Lung microvascular endothelial cell (primary cell): Measurements from ENCODE around the gene AKTIP. TPM values are rescaled to one million over a fixed set of nuclear protein-coding genes. Genes with fewer than 3 reads are reported as not detected.
A peak's percentile ranks its signal among the peaks of the same experiment; 100 is the strongest.
"Not testable (repeated sequence)": the region's sequence is repeated elsewhere in the genome, so short reads cannot be mapped to it uniquely, and the experiment has no call there.

Experiments
- DNase-seq, 2 donors: peaks; one replicate each; pipeline versions ENCODE4 v3.0.0 to v3.0.0-alpha.2; 2010; ENCODE audit warnings: low read depth in 2 of 2
- total RNA-seq: library from RNA; depleted of rRNA; stranded (reverse); fragments of >200 nt; gene quantifications from 2 replicates; pipeline ENCODE4 v1.2.1, GENCODE V29; 2014

The AKTIP gene
- total RNA-seq, 1 donor from 2014 or later = 24.6 TPM

DNA sequence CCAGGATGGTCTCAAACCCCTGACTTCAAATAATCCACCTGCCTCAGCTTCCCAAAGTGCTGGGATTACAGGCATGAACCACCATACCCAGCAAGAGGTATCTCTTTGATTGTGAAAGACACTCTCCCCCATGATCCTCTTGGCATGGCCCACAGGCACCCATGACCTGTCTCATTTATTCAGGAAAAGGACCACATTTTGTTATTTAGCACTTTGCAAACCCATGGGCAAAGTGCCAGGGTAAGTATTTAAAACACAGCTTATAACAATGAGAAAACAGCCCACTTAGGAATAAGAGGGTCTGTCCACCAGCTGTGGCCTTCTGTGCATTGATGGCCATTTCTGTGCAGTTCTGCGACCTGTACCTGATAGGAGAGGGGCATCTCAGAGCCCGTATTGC lies 12.8 kb upstream of the AKTIP start:
- peak; percentile 32 to 90 for DNase-seq

- DNase-seq = peak; percentile 85 to 99
Observed at GRCh38 chr16:53515259-53515658, 12.2 kb upstream of the AKTIP start.

- DNase-seq = not testable (repeated sequence)
Observed at GRCh38 chr16:53512795-53513194, 9.8 kb upstream of the AKTIP start.

DNA sequence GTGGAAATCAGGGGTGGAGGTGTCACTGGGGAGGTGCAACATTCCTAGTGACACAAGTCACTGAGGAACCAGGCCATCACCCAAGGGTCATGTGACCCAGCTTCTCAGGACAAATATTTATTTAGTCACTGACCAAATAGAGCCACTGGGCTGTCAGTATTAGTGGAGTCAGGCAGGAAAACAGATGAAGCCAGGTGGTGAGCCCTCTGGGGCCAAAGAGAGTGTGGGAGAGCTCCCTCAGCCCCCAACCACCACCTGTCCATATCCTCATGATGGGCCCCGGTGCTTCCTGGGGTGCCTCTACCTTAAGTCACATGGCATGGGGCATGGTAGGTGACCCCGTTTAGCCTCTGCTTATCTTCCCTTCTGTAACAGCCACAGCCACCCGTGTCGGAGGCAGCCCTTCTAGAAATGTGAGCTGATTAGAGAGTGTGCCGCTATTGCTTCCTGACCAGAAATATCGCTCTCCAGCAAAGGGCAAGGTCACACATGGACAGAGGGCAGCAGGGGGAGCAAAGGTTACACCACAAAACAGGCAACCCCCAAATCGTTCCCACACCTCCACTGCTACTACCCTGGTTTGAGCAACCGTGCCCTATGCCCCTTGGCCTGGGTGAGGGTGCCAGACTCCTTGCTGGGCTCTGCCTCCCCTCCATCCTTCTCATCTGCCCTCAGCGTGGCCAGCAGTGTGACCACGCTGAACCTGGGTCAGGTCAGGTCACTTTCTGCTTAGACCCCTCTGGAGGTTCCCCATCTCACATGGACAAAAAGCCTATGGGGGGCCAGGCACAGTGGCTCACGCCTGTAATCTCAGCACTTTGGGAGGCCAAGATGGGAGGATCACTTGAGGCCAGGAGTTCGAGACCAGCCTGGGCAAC lies 8.6 kb upstream of the AKTIP start:
- DNase-seq = peak in 1 of 2 donors; percentile 30

DNA sequence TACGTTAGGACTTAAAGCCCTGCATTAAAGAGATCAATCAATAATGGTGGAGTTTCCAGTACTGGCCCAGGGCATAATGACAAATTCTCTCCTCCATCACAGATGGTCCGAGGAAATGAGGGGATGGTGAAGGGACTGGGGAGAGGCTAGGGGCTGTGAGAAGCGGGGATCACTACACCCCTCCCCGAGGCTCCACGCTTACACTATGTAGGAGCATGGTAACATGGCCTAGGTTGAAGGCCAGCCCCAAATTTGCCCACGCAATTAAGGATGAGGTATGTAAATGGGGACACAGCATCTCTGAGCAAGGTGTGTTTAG lies 8.0 kb upstream of the AKTIP start:
- DNase-seq = no peak

DNA sequence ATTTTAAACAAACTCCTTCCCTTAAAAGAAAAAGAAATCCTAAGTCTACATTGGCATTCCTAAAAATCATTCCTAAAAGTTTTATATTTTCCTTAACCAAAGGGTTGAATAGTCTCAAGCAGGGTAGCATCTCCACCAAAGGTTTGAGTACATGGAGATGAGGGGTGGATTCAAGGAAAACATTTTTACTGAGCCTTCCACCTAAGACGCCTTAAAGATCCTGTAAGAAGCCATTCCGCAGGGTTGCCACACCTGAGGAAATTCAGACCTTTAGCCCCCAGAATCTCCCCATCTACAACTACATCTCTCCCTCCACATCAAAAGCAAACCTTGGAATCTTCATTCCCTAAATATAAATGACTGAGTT lies 7.7 kb upstream of the AKTIP start:
- DNase-seq = no peak

- DNase-seq = peak; percentile 84
Observed at GRCh38 chr16:53509906-53510703, 7.1 kb upstream of the AKTIP start.

- DNase-seq = no peak
Observed at GRCh38 chr16:53507464-53508179, 4.6 kb upstream of the AKTIP start.

- no peak for DNase-seq
Observed at GRCh38 chr16:53506254-53506653, 3.2 kb upstream of the AKTIP start.

- DNase-seq = peak; percentile 81 to 97
Observed at GRCh38 chr16:53504665-53505064, 1.7 kb upstream of the AKTIP start.

GRCh38 chr16:53503991-53504663 lies 1.1 kb upstream of the AKTIP start:
- peak; percentile 58 to 79 for DNase-seq

- DNase-seq = peak; percentile 100
Observed at GRCh38 chr16:53503270-53503923, 388 bp upstream of the AKTIP start.

DNA sequence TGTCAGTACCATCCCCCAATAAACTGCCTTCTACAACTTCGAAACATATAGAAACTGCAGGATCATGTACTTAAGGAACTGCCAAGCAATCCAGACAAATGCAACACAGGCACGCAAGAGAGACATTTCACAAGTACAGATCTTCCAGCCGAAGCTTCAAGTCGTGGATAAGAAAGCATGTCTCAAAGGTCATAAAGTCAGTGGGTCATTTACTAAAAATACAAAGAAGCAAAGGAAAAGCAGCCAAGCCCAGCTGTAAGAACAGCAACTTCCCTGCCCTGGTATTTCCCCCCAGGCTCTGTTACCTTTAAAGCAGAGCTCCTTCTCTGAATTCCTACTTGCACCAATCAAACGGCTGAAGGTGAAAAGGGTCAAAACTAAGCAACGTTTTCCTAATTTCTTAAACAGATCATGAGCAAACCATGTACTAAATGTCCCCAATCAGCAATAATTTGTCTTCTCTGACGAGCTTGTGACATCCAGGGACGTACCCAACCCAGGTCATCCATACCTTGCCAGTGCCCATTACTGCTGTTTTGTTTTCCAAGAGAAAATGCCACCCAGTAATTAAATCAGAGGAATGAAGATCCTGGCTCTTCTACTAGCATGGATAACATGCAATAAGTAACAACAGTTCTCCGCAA lies 1.7 kb downstream of the AKTIP start:
- no peak for DNase-seq

- DNase-seq = no peak
Observed at GRCh38 chr16:53498984-53499383, 4.0 kb downstream of the AKTIP start.

DNA sequence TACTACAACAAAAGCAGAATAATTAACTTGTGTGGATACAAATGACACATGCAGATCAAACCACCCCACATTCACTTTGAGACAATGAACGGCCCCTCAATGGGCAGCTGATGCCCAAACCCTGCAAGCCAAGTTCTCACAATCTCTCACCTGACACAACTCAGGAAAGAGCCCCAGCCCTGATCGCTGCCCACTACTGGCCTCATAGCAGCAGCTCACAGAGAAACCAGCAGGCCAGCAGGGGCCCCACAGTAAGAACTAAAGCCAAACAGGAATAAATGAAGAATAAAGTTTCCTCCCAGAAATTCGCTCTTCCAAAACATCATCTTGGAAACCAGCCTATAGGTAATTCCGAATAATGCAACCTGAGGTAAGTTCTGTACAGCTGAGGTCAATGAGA lies 7.7 kb downstream of the AKTIP start:
- no peak for DNase-seq

- DNase-seq = no peak
Observed at GRCh38 chr16:53494636-53495035, 8.4 kb downstream of the AKTIP start.

DNA sequence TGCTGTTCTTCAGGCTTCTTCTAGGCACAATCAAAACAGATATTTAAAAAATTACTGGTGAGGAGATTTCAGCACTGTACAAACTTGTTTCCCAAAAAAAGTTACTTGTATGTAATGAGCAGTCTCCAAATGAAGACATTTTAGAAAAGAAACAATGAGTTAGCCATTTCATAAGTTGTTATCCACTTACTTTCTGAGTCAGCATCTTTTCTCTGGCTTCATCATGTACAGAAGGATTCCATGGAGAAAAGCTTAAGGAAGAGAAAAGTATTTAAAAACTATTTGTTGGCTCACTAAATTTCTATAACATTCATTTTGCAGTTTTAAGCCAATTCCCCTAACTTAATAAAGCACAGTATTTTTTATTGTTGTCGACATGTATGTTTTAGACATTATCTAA lies 10.5 kb downstream of the AKTIP start:
- no peak for DNase-seq

DNA sequence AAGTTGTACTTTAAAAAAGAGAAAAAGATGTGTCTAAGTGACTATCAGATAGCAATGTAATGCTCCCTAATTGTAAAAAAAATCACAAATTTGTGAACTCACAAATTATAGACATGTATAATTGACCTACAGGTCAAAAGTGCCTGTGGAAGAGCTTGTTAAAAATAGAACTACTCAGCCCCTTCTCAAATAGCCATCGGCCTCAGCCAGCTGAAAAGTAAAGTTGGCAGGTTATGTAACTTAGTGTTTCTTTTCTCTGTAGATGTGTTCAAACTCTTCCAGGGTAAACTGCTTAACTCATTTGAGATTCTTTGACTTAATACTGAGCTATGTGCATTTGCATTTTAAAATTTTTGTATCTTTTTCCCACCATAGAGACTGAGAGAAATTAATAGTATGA lies 13.3 kb downstream of the AKTIP start:
- no peak for DNase-seq

GRCh38 chr16:53486230-53486629 lies 16.8 kb downstream of the AKTIP start:
- no peak for DNase-seq

DNA sequence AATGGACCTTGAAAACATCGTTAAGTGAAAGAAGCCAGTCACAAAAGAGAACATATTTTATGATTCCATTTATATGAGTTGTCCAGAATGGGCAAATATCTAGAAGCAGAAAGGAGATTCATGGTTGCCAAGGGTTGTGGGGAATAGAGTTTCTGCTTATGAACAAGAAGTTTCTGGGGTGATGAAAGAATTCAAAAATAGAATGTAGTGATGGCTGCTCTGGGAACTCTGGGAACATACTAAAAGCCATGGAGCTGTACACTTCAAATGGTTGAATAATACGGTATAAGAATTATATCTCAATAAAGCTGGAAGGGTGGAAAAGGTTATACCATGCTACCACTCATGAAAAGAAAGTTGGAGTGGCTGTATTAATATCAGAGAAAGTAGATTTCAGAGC lies 18.5 kb downstream of the AKTIP start:
- DNase-seq = no peak

GRCh38 chr16:53482123-53482522 lies 20.9 kb downstream of the AKTIP start:
- DNase-seq = peak in 1 of 2 donors; percentile 84
